NCI-H1105 treated with DMSO at 0.1 percent for 48 hours (cell line): Measurements from ENCODE around the gene ARRB2.
"Not testable (repeated sequence)": the region's sequence is repeated elsewhere in the genome, so short reads cannot be mapped to it uniquely, and the experiment has no call there.

Experiments used
- DNase-seq: peaks from one replicate; lab custom pipeline; 2025; lab: John Stamatoyannopoulos, UW

Gene ARRB2

GRCh38 chr17:4701116-4701515 is 9.3 kb upstream of the ARRB2 start:
- no peak for DNase-seq

GRCh38 chr17:4703330-4703691 is 7.1 kb upstream of the ARRB2 start:
- DNase-seq = no peak

GRCh38 chr17:4704574-4704907 is 5.9 kb upstream of the ARRB2 start:
- not testable (repeated sequence) for DNase-seq

- no peak for DNase-seq
These were observed 5.4 kb upstream of the ARRB2 start for GRCh38 chr17:4704991-4705390.

- no peak for DNase-seq
These were observed 4.3 kb upstream of the ARRB2 start for GRCh38 chr17:4706121-4706520.

- DNase-seq = peak; percentile 22
These were observed 2.0 kb upstream of the ARRB2 start for GRCh38 chr17:4708436-4708835.

- peak; percentile 18 for DNase-seq
These were observed 532 bp downstream of the ARRB2 start for GRCh38 chr17:4710693-4711634.

GRCh38 chr17:4711661-4712181 is 1.3 kb downstream of the ARRB2 start:
- no peak for DNase-seq

GRCh38 chr17:4712526-4712925 is 2.1 kb downstream of the ARRB2 start:
- DNase-seq = no peak

GRCh38 chr17:4714340-4715062 is 4.1 kb downstream of the ARRB2 start:
- DNase-seq = not testable (repeated sequence)

GRCh38 chr17:4715063-4715744 is 4.8 kb downstream of the ARRB2 start:
- no peak for DNase-seq

GRCh38 chr17:4716081-4716480 is 5.6 kb downstream of the ARRB2 start:
- no peak for DNase-seq

- DNase-seq = no peak
These were observed 7.4 kb downstream of the ARRB2 start for GRCh38 chr17:4717791-4718190.

GRCh38 chr17:4718276-4718675 is 7.8 kb downstream of the ARRB2 start:
- no peak for DNase-seq

GRCh38 chr17:4719146-4719545 is 8.7 kb downstream of the ARRB2 start:
- no peak for DNase-seq

GRCh38 chr17:4719684-4720221 is 9.3 kb downstream of the ARRB2 start:
- no peak for DNase-seq

- no peak for DNase-seq
These were observed 10.4 kb downstream of the ARRB2 start for GRCh38 chr17:4720787-4721186.

GRCh38 chr17:4721203-4722135 is 11.0 kb downstream of the ARRB2 start:
- DNase-seq = no peak

- no peak for DNase-seq
These were observed 12.3 kb downstream of the ARRB2 start for GRCh38 chr17:4722678-4723240.

- no peak for DNase-seq
These were observed 14.2 kb downstream of the ARRB2 start for GRCh38 chr17:4724650-4725049.
